ENCODE measurements around the gene CD247. TPM values are rescaled to one million over a fixed set of nuclear protein-coding genes. Genes with fewer than 3 reads are reported as not detected.

The CD247 gene
- polyA plus RNA-seq, 4 donors, result 0.48 to 1.0 (median 0.60) TPM

DNA sequence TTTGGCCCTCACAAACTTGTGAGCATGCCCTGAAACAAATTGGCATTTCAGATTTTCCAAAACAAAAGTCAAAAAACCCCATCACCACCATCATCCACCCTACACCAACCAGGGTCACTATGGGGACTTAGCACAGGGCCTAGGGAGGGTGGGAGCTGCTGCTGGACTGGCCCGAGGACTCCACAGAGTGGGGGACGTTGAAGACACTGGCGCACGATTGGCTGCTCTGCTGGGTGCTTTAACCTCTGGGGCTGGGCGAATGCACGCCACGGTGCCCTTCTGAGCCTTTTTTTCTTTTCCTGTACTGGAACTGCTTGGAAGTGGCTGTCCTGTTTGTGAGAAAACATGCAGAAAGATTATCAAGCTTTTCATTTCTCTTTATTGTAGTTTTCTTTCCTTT lies 92.8 kb downstream of the CD247 start:
- no peak for DNase-seq (ENCODE audit: low read depth in 4 of 4, low spot score in 3 of 4)

DNA sequence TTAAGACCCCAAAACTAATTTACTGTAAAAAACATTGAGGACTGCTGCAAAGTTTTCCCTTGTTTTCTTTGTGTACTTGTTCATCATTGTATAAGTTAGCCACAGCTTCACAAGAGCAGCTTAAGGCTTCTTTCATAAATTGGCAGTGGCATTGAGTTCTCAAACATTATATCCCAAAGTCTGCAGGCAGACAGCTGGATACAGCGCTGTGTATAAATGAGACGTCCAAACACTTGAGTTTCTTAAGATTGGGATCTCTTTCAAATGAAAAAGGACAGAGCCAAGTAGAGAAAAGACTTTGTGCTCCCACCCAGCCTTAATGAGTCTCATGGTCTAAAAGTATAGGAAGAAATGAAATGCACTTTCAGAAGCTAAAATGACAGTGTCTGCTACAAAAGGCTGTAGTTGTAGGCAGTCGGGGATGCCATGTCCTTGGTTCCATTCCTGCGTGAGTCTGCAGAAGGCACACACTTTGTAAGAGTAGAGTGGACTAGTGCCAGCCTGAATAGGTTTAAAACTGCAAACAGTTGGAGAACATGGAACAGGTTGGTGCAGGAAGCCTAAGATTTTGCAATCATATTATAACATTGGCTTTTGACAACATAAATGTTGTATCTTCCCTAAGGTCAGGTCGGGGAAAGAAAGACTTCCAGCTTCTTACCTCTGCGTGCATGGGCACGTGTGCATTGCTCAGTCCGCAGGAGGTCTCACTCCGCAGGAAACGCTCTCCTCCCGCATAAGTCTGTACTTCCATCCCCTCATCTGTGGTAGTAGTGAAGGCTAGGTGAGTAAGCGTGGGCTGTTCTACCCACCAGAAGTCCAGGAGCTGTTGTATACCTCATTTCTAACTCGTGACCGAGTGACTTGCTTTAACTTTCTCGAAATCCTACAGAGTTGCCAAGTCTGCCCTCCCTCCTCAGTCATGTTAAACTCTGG lies 94.4 kb downstream of the CD247 start:
- no peak for DNase-seq (ENCODE audit: low read depth in 4 of 4, low spot score in 3 of 4)

GRCh38 chr1:167420510-167420909 lies 97.8 kb downstream of the CD247 start:
- no peak for DNase-seq (ENCODE audit: low read depth in 4 of 4, low spot score in 3 of 4)

- no peak for DNase-seq (ENCODE audit: low read depth in 4 of 4, low spot score in 3 of 4)
Observed at GRCh38 chr1:167419245-167419644, 99.1 kb downstream of the CD247 start.

- DNase-seq (ENCODE audit: low read depth in 4 of 4, low spot score in 3 of 4), result no peak
Observed at GRCh38 chr1:167418391-167418790, 99.9 kb downstream of the CD247 start.

GRCh38 chr1:167416506-167416905 lies 101.8 kb downstream of the CD247 start:
- no peak for DNase-seq (ENCODE audit: low read depth in 4 of 4, low spot score in 3 of 4)

- DNase-seq (ENCODE audit: low read depth in 4 of 4, low spot score in 3 of 4), result no peak
Observed at GRCh38 chr1:167413328-167413727, 105.0 kb downstream of the CD247 start.

GRCh38 chr1:167412920-167413319 lies 105.4 kb downstream of the CD247 start:
- DNase-seq (ENCODE audit: low read depth in 4 of 4, low spot score in 3 of 4), result no peak

DNA sequence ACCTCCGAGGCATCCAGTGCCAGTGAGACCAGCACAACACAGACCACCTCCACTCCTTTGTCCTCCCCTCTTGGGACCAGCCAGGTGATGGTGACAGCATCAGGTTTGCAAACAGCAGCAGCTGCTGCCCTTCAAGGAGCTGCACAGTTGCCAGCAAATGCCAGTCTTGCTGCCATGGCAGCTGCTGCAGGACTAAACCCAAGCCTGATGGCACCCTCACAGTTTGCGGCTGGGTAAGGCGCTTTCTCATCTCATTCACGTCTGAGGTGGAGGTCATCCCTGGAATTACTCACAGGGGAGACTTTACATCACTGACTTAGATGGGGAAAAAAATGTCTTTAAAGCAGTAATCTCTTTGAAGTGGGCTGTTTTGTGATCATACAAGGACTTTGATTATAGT lies 106.3 kb downstream of the CD247 start:
- DNase-seq (ENCODE audit: low read depth in 4 of 4, low spot score in 3 of 4), result no peak

DNA sequence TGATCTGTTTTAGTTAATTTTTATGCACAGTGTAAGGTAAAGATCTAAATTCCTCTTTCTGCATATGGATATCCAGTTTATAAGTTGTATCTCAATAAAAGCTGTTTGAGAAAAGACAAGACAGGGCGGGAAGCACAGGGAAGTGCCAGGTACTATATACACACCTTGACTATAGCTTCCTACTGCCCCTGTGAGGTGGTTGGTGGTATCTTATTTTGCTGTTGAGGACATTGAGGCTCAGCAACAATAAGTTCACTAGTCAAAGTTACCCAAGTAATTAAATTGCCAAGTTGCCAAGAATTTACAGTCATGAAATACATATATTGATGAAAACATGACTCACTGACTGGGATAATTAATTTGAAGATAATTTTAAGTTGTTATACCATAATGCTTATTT lies 109.1 kb downstream of the CD247 start:
- DNase-seq (ENCODE audit: low read depth in 4 of 4, low spot score in 3 of 4), result no peak

DNA sequence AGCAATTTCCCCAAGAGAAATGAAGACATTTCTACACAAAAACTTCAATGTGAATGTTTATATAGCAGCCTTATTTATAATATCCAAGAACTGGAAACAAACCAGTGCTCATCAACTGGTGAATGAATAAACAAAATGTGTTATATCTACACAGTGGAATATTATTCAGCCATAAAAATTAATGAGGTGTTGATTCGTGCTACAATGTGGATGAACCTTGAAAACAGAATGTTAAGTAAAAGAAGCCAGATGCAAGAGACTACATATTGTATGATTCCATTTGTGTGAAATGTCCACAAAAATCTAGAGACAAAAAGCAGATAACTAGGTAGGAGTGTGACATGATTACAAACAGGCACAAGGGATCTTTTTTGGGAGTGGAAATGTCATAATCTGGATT lies 110.0 kb downstream of the CD247 start:
- DNase-seq (ENCODE audit: low read depth in 4 of 4, low spot score in 3 of 4), result no peak

GRCh38 chr1:167404908-167405307 lies 113.4 kb downstream of the CD247 start:
- DNase-seq (ENCODE audit: low read depth in 4 of 4, low spot score in 3 of 4), result no peak

GRCh38 chr1:167404161-167404888 lies 114.0 kb downstream of the CD247 start:
- no peak for DNase-seq (ENCODE audit: low read depth in 4 of 4, low spot score in 3 of 4)

DNA sequence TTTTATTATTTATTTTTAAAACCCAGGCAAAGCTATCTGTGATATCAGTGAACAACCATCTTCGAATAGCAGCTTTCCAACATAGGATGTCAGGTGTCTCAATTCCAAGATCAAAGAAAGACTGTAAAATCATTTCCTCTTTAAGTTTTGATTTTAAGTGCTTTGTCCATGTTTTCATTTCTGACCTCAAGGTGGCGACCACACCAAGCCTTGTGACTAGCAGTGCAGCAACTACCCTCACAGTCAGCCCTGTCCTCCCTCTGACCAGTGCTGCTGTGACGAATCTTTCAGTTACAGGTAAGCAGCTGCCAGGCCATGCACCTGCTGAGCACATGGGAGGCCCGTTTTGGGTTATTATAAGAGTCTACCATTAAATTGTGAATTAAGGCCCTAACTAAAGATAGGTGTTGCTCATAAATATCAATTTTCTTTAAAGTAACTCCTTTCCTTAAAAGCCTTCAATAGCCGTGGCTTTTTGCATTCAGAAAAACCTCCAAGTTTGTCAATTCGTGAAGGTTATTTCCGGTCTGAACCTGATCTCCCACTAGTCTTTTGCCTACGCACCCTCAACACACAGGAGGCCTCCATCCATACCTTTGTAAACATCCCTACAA lies 117.0 kb downstream of the CD247 start:
- DNase-seq (ENCODE audit: low read depth in 4 of 4, low spot score in 3 of 4), result peak in 3 of 4 donors; percentile 13 to 24 (median 20)

DNA sequence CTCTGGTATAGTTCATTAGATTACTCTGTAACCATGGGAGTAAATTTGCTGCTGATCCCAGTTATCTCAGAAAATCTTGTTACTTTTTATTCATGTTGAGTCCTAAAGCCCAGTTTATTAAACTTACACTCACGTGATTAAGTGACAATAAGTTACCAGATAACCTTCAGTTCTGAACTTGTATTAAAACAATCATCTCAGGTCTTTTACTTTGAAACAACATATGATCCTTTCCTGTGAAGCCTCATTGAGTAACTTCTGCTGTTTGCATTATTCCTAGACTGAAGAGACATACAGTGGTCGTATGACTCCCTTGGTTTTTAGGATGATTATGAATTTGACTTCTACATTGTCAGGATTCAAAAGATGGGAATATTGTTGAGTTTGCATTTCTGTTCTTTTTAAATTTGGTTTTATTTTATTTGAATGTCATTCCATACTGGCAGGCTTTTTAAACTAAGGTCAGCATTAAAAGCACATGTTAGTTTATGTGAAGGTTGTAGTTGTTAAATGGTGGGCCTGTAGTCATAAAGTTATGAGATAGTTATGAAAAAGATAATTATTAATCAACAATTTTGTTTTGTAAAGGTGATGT lies 117.9 kb downstream of the CD247 start:
- no peak for DNase-seq (ENCODE audit: low read depth in 4 of 4, low spot score in 3 of 4)

- DNase-seq (ENCODE audit: low read depth in 4 of 4, low spot score in 3 of 4), result no peak
Observed at GRCh38 chr1:167392200-167392696, 126.1 kb downstream of the CD247 start.

GRCh38 chr1:167388976-167389375 lies 129.4 kb downstream of the CD247 start:
- no peak for DNase-seq (ENCODE audit: low read depth in 4 of 4, low spot score in 3 of 4)

GRCh38 chr1:167387251-167387910 lies 130.9 kb downstream of the CD247 start:
- DNase-seq (ENCODE audit: low read depth in 4 of 4, low spot score in 3 of 4), result no peak

Data from right renal pelvis (tissue), 4 donors.